Right lobe of liver (tissue), 6 donors: ENCODE measurements around the gene ITGA2B. TPM values are rescaled to one million over a fixed set of nuclear protein-coding genes. Genes with fewer than 3 reads are reported as not detected.
"Not testable (repeated sequence)": the region's sequence is repeated elsewhere in the genome, so short reads cannot be mapped to it uniquely, and the experiment has no call there.

Experiments used
- ATAC-seq, 4 donors: fragments of 200-7000 bp; cut with Tn5 transposase; one replicate each; pipeline ENCODE4 v1.9.1; 2020; ENCODE audit warnings: mild to moderate bottlenecking in 4 of 4, moderate library complexity in 4 of 4
- DNase-seq, 3 donors: peaks; one replicate each; pipeline ENCODE4 v3.0.0-alpha.2; 2020
- H3K27ac ChIP-seq, 3 donors: fragments of 200-600 bp; one replicate each; pipeline ENCODE4 v1.8.0; 2022
- H3K27me3 ChIP-seq, 2 donors: fragments of 200-600 bp; one replicate each; pipeline ENCODE4 v1.8.0; 2022
- H3K36me3 ChIP-seq, 4 donors: fragments of 200-600 bp; sonication (generic) in 1 of 4; one replicate each; pipeline versions ENCODE4 v1.5.1 to v1.8.0; 2017 to 2022; ENCODE audit warnings: control low read depth in 1 of 4
- H3K4me1 ChIP-seq, 4 donors: fragments of 200-600 bp; sonication (generic) in 1 of 4; one replicate each; pipeline versions ENCODE4 v1.5.1 to v1.8.0; 2017 to 2022; ENCODE audit warnings: control low read depth in 1 of 4
- H3K4me3 ChIP-seq, 3 donors: fragments of 200-600 bp; one replicate each; pipeline ENCODE4 v1.8.0; 2022
- H3K9me3 ChIP-seq, 4 donors: fragments of 200-600 bp; sonication (generic) in 1 of 4; one replicate each; pipeline versions ENCODE4 v1.5.1 to v1.8.0; 2017 to 2022; ENCODE audit warnings: control low read depth in 1 of 4
- CTCF ChIP-seq, 4 donors: fragments of 200-600 bp in 3 of 4; fragments of 450-650 bp in 1 of 4; IDR thresholded peaks; one replicate each; pipeline versions ENCODE4 v1.5.1 to v1.8.0; 2016 to 2022; ENCODE audit warnings: antibody characterized with exemption in 4 of 4, mild to moderate bottlenecking in 2 of 4
- POLR2A ChIP-seq: fragments of 450-650 bp; IDR thresholded peaks from one replicate; pipeline ENCODE4 v1.6.1; 2017; ENCODE audit warnings: antibody characterized with exemption, mild to moderate bottlenecking
- WGBS: methylation state at CpG from one replicate; pipeline ENCODE4 v1.1.6; 2018; ENCODE audit warnings: low coverage, low lambda C conversion rate; ENCODE audit not compliant: insufficient coverage; ENCODE audit errors: missing lambda C conversion rate; 5-methylcytosine and 5-hydroxymethylcytosine counted together
- intact Hi-C, 2 donors: fragments of 100-400 bp; cut with DNase I; formaldehyde crosslinking; loops; one replicate each; pipeline versions ENCODE4 v1.11.2 to v1.14.1; 2022
- total RNA-seq, 6 experiments: library from RNA; depleted of rRNA in 2 of 6; stranded (reverse); fragments of >200 nt in 2 of 6; fragmentation: NEBNext Ultra II Directional in 3 of 6; extraction: Animal tissue kit (Norgen Biotek cat#: 25700) in 3 of 6; gene quantifications; one replicate each; pipeline versions ENCODE4 v1.1.0 to v1.2.4, GENCODE V29; 2016 to 2023
- donor health status: DM: no; HTN: yes; CAD: no.
- donor health status: DM: no; HTN: no; CAD: no.
- donor health status: DM: no; HTN: no; CAD: no.
- donor health status: DM: no; HTN: yes; CAD: no.
- donor health status: DM: no; HTN: yes; CAD: no.

Gene ITGA2B
- total RNA-seq, 6 experiments from 2014 or later, result 0.37 to 1.5 (median 0.49) TPM; not detected in 1

- 2% methylated on average over 6 of the region's 7 CpGs for WGBS
- Histone ChIP-seq H3K9me3 (no peaks in the 10 kb centered on the region), H3K4me3 (no peak overlapping the region), H3K27ac (no peak overlapping the region), H3K27me3 (no peaks in the 10 kb centered on the region), H3K36me3 (no peaks in the 10 kb centered on the region), H3K4me1 (peaks cover 0 to 7% (median 0%) of the 10 kb centered on the region in 4 donors)
- DNase-seq (peak in 1 of 3 donors; percentile 75), ATAC-seq (peak; percentile 50 to 60 (median 54))
- intact Hi-C loops, result no loop called here
- TF ChIP-seq CTCF (IDR thresholded peaks at IDR 0.05), result peak; percentile 79 to 88 (median 85)
- TF ChIP-seq POLR2A, result no peak
Observed at GRCh38 chr17:44331249-44331760, 58.1 kb downstream of the ITGA2B start.

- H3K36me3 ChIP-seq, DNase-seq, H3K9me3 ChIP-seq, H3K27ac ChIP-seq, H3K27me3 ChIP-seq, H3K4me3 ChIP-seq, ATAC-seq, H3K4me1 ChIP-seq, intact Hi-C loops: not testable (repeated sequence)
- 93% methylated on average over 5 of the region's 5 CpGs for WGBS
Observed at GRCh38 chr17:44330263-44330662, 59.2 kb downstream of the ITGA2B start.

GRCh38 chr17:44329516-44329915 lies 59.9 kb downstream of the ITGA2B start:
- intact Hi-C loops, DNase-seq, H3K9me3 ChIP-seq, H3K27ac ChIP-seq, H3K36me3 ChIP-seq, ATAC-seq, H3K4me3 ChIP-seq, H3K27me3 ChIP-seq: not testable (repeated sequence)
- H3K4me1 ChIP-seq, result peaks cover 0 to 11% (median 0%) of the 10 kb centered on the region in 4 donors
- WGBS, result 82% methylated on average over 7 of the region's 7 CpGs

GRCh38 chr17:44327715-44328449 lies 61.6 kb downstream of the ITGA2B start:
- Histone ChIP-seq H3K36me3 (no peaks in the 10 kb centered on the region), H3K9me3 (no peaks in the 10 kb centered on the region), H3K4me3 (no peak overlapping the region), H3K27me3 (no peaks in the 10 kb centered on the region), H3K4me1 (peaks cover 0 to 17% (median 6%) of the 10 kb centered on the region in 4 donors), H3K27ac (no peak overlapping the region)
- no peak for TF ChIP-seq CTCF (IDR thresholded peaks at IDR 0.05)
- no peak for TF ChIP-seq POLR2A
- no peak for DNase-seq
- intact Hi-C loops, result no loop called here
- WGBS, result 68% methylated on average over 5 of the region's 7 CpGs
- ATAC-seq, result no peak

- intact Hi-C loops, result no loop called here
- Histone ChIP-seq H3K36me3 (peaks cover 0 to 6% (median 0%) of the 10 kb centered on the region in 4 donors), H3K9me3 (no peaks in the 10 kb centered on the region), H3K4me3 (peak overlapping the region in 1 of 3 donors; percentile 14), H3K27ac (no peak overlapping the region), H3K27me3 (no peaks in the 10 kb centered on the region), H3K4me1 (peaks cover 0 to 17% (median 6%) of the 10 kb centered on the region in 4 donors)
- peak; percentile 80 to 87 (median 86) for ATAC-seq
- peak; percentile 97 to 98 (median 98) for DNase-seq
- WGBS, result 42% methylated on average over 17 of the region's 31 CpGs
- TF ChIP-seq POLR2A (no peak), CTCF (IDR thresholded peaks at IDR 0.05) (no peak)
Observed at GRCh38 chr17:44326861-44327444, 62.5 kb downstream of the ITGA2B start.
